ENCODE results near the gene JPH3.
"Not testable (repeated sequence)": the region's sequence is repeated elsewhere in the genome, so short reads cannot be mapped to it uniquely, and the experiment has no call there.

Gene JPH3

GRCh38 chr16:87721622-87722585 is 119.6 kb downstream of the JPH3 start:
- DNase-seq = no peak

GRCh38 chr16:87722590-87723225 is 120.4 kb downstream of the JPH3 start:
- DNase-seq = no peak

- peak; percentile 65 for DNase-seq
Observed at GRCh38 chr16:87723226-87723623, 120.9 kb downstream of the JPH3 start.

- no peak for DNase-seq
Observed at GRCh38 chr16:87724490-87725291, 122.4 kb downstream of the JPH3 start.

- DNase-seq = peak; percentile 63
Observed at GRCh38 chr16:87725596-87726235, 123.4 kb downstream of the JPH3 start.

GRCh38 chr16:87726577-87726976 is 124.3 kb downstream of the JPH3 start:
- not testable (repeated sequence) for DNase-seq

- no peak for DNase-seq
Observed at GRCh38 chr16:87727346-87727745, 125.0 kb downstream of the JPH3 start.

- no peak for DNase-seq
Observed at GRCh38 chr16:87728026-87728425, 125.7 kb downstream of the JPH3 start.

GRCh38 chr16:87729266-87729954 is 127.1 kb downstream of the JPH3 start:
- no peak for DNase-seq

- DNase-seq = no peak
Observed at GRCh38 chr16:87731607-87732006, 129.3 kb downstream of the JPH3 start.

- DNase-seq = no peak
Observed at GRCh38 chr16:87733190-87733589, 130.9 kb downstream of the JPH3 start.

- no peak for DNase-seq
Observed at GRCh38 chr16:87734644-87735043, 132.3 kb downstream of the JPH3 start.

- DNase-seq = no peak
Observed at GRCh38 chr16:87735270-87736007, 133.1 kb downstream of the JPH3 start.

GRCh38 chr16:87736008-87736382 is 133.7 kb downstream of the JPH3 start:
- no peak for DNase-seq

- no peak for DNase-seq
Observed at GRCh38 chr16:87739801-87740200, 137.5 kb downstream of the JPH3 start.

GRCh38 chr16:87740441-87740840 is 138.1 kb downstream of the JPH3 start:
- peak; percentile 61 for DNase-seq

GRCh38 chr16:87740909-87741424 is 138.7 kb downstream of the JPH3 start:
- no peak for DNase-seq

GRCh38 chr16:87741700-87742415 is 139.6 kb downstream of the JPH3 start:
- no peak for DNase-seq

- no peak for DNase-seq
Observed at GRCh38 chr16:87742781-87743490, 140.6 kb downstream of the JPH3 start.

Measured in fibroblast of skin of right quadriceps (primary cell).